ENCODE measurements around the gene LUZP2.

- TF ChIP-seq CTCF (IDR thresholded peaks at IDR 0.05) (no peak), EZH2 (IDR thresholded peaks at IDR 0.05; ENCODE audit: borderline replicate concordance, insufficient read depth, low read depth, low read length, poor library complexity, severe bottlenecking) (no peak)
These were observed 569.9 kb downstream of the LUZP2 start for GRCh38 chr11:25066706-25067105.
